ENCODE results near the gene MUC5AC. TPM values are rescaled to one million over a fixed set of nuclear protein-coding genes. Genes with fewer than 3 reads are reported as not detected.

Gene MUC5AC
- total RNA-seq, 1 donor from 2014 or later = not detected

- TF ChIP-seq POLR2A (IDR thresholded peaks at IDR 0.05) (no peak), POLR2AphosphoS5 (IDR thresholded peaks at IDR 0.05; ENCODE audit: insufficient read depth in 1 of 2, low read depth in 1 of 2) (no peak)
- Histone ChIP-seq H3K4me3 (no peak overlapping the region), H3K9me3 (no peaks in the 10 kb centered on the region), H3K27ac (no peak overlapping the region), H3K36me3 (no peaks in the 10 kb centered on the region), H3K4me1 (no peaks in the 10 kb centered on the region), H3K27me3 (no peaks in the 10 kb centered on the region)
- DNase-seq (ENCODE audit: extremely low spot score in 2 of 2) = no peak
- intact Hi-C loops (cut with DNase I) = no loop called here
These were observed 33.8 kb upstream of the MUC5AC start for GRCh38 chr11:1123970-1124369.

- DNase-seq (ENCODE audit: extremely low spot score in 2 of 2) = no peak
- intact Hi-C loops (cut with DNase I) = no loop called here
- no peaks in the 10 kb centered on the region for H3K27me3 ChIP-seq
These were observed 31.9 kb upstream of the MUC5AC start for GRCh38 chr11:1125803-1126202.

GRCh38 chr11:1126491-1126926, 31.2 kb upstream of the MUC5AC start:
- TF ChIP-seq POLR2A (IDR thresholded peaks at IDR 0.05) = no peak
- TF ChIP-seq POLR2AphosphoS5 (IDR thresholded peaks at IDR 0.05; ENCODE audit: insufficient read depth in 1 of 2, low read depth in 1 of 2) = no peak
- TF ChIP-seq CTCF (IDR thresholded peaks at IDR 0.05) = no peak
- Histone ChIP-seq H3K27ac (no peak overlapping the region), H3K9me3 (no peaks in the 10 kb centered on the region), H3K4me3 (no peak overlapping the region), H3K4me1 (no peaks in the 10 kb centered on the region), H3K27me3 (no peaks in the 10 kb centered on the region), H3K36me3 (no peaks in the 10 kb centered on the region)
- intact Hi-C loops (cut with DNase I) = no loop called here
- no peak for DNase-seq (ENCODE audit: extremely low spot score in 2 of 2)

More at GRCh38 chr11:1125803-1126202, 31.9 kb upstream of the MUC5AC start:
- Histone ChIP-seq H3K4me1 (no peaks in the 10 kb centered on the region), H3K4me3 (no peak overlapping the region), H3K9me3 (no peaks in the 10 kb centered on the region), H3K36me3 (no peaks in the 10 kb centered on the region), H3K27ac (no peak overlapping the region)
- TF ChIP-seq POLR2AphosphoS5 (IDR thresholded peaks at IDR 0.05; ENCODE audit: insufficient read depth in 1 of 2, low read depth in 1 of 2) = no peak
- TF ChIP-seq CTCF (IDR thresholded peaks at IDR 0.05) = no peak
- no peak for TF ChIP-seq POLR2A (IDR thresholded peaks at IDR 0.05)

GRCh38 chr11:1126935-1127663, 30.7 kb upstream of the MUC5AC start:
- no peak for DNase-seq (ENCODE audit: extremely low spot score in 2 of 2)
- TF ChIP-seq CTCF (IDR thresholded peaks at IDR 0.05) (no peak), POLR2AphosphoS5 (IDR thresholded peaks at IDR 0.05; ENCODE audit: insufficient read depth in 1 of 2, low read depth in 1 of 2) (no peak), POLR2A (IDR thresholded peaks at IDR 0.05) (no peak)
- Histone ChIP-seq H3K27me3 (no peaks in the 10 kb centered on the region), H3K4me1 (no peaks in the 10 kb centered on the region), H3K27ac (no peak overlapping the region), H3K9me3 (no peaks in the 10 kb centered on the region), H3K4me3 (no peak overlapping the region), H3K36me3 (no peaks in the 10 kb centered on the region)
- intact Hi-C loops (cut with DNase I) = no loop called here

GRCh38 chr11:1127664-1128162, 30.0 kb upstream of the MUC5AC start:
- no peaks in the 10 kb centered on the region for H3K4me1 ChIP-seq
- TF ChIP-seq POLR2AphosphoS5 (IDR thresholded peaks at IDR 0.05; ENCODE audit: insufficient read depth in 1 of 2, low read depth in 1 of 2) (no peak), POLR2A (IDR thresholded peaks at IDR 0.05) (no peak), CTCF (IDR thresholded peaks at IDR 0.05) (no peak)
- no peak overlapping the region for H3K27ac ChIP-seq
- no peaks in the 10 kb centered on the region for H3K27me3 ChIP-seq
- no peaks in the 10 kb centered on the region for H3K36me3 ChIP-seq
- H3K4me3 ChIP-seq = no peak overlapping the region
- DNase-seq (ENCODE audit: extremely low spot score in 2 of 2) = no peak
- H3K9me3 ChIP-seq = no peaks in the 10 kb centered on the region
- intact Hi-C loops (cut with DNase I) = no loop called here
